HG02610 (cell line): ENCODE data around the gene KIF14.
"Not testable (repeated sequence)": the region's sequence is repeated elsewhere in the genome, so short reads cannot be mapped to it uniquely, and the experiment has no call there.

Experiments
- ATAC-seq: cut with Tn5 transposase; IDR thresholded peaks from one replicate; pipeline ENCODE4 v1.9.1; 2021; ENCODE audit warnings: mild to moderate bottlenecking, moderate library complexity; ENCODE audit not compliant: unreplicated experiment

KIF14 gene

GRCh38 chr1:200634261-200635122 lies 13.9 kb upstream of the KIF14 start:
- no peak for ATAC-seq

- ATAC-seq, result no peak
Observed at GRCh38 chr1:200631375-200631774, 10.8 kb upstream of the KIF14 start.

GRCh38 chr1:200630515-200630899 lies 10.0 kb upstream of the KIF14 start:
- ATAC-seq, result not testable (repeated sequence)

- ATAC-seq, result no peak
Observed at GRCh38 chr1:200629876-200630514, 9.4 kb upstream of the KIF14 start.

- peak; percentile 77 for ATAC-seq
Observed at GRCh38 chr1:200628223-200628881, 7.8 kb upstream of the KIF14 start.

- peak; percentile 26 for ATAC-seq
Observed at GRCh38 chr1:200627575-200628222, 7.1 kb upstream of the KIF14 start.

GRCh38 chr1:200626853-200627534 lies 6.4 kb upstream of the KIF14 start:
- no peak for ATAC-seq

- ATAC-seq, result peak; percentile 34
Observed at GRCh38 chr1:200625381-200625824, 4.9 kb upstream of the KIF14 start.

GRCh38 chr1:200624679-200625335 lies 4.3 kb upstream of the KIF14 start:
- ATAC-seq, result peak; percentile 13

- ATAC-seq, result no peak
Observed at GRCh38 chr1:200619894-200620272, 668 bp downstream of the KIF14 start.

- ATAC-seq, result no peak
Observed at GRCh38 chr1:200610846-200611245, 9.7 kb downstream of the KIF14 start.

GRCh38 chr1:200602632-200603031 lies 17.9 kb downstream of the KIF14 start:
- ATAC-seq, result no peak

- no peak for ATAC-seq
Observed at GRCh38 chr1:200590001-200590400, 30.6 kb downstream of the KIF14 start.

- no peak for ATAC-seq
Observed at GRCh38 chr1:200588698-200589097, 31.9 kb downstream of the KIF14 start.

- no peak for ATAC-seq
Observed at GRCh38 chr1:200564319-200564718, 56.2 kb downstream of the KIF14 start.

GRCh38 chr1:200561856-200562214 lies 58.7 kb downstream of the KIF14 start:
- peak; percentile 28 for ATAC-seq

- ATAC-seq, result peak; percentile 36
Observed at GRCh38 chr1:200558866-200559459, 61.6 kb downstream of the KIF14 start.

GRCh38 chr1:200556002-200556401 lies 64.5 kb downstream of the KIF14 start:
- no peak for ATAC-seq

- not testable (repeated sequence) for ATAC-seq
Observed at GRCh38 chr1:200552737-200553136, 67.8 kb downstream of the KIF14 start.

- no peak for ATAC-seq
Observed at GRCh38 chr1:200550367-200550766, 70.2 kb downstream of the KIF14 start.
